GM12801 (cell line): ENCODE data around the gene CFAP45.

Source experiments
- TF ChIP-seq, protein P1 (sequence below): IDR thresholded peaks from one replicate; pipeline ENCODE4 v1.5.1; 2011; ENCODE audit warnings: control low read depth; ENCODE audit not compliant: insufficient read length; ENCODE audit errors: extremely low read depth

CFAP45 gene

DNA sequence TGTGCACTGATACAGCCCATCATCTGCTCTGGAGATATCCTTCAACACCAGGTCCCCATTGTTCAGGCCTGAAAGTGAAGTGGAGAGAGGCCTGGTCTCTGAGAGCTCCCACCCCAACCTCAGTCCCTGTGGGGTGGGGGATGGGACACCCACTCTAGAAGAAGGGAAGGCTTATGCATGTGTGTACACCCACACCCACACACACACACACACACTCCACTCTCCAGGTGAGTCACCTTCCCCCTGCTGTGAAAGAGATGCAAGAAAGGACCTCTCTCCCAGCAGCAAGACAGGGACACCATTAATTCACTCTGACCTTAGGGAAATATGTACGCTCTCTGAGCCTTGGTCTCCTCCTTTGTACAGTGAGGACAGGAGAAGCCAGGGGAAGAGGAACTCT lies 43.4 kb downstream of the CFAP45 start:
- TF ChIP-seq, protein P1, sequence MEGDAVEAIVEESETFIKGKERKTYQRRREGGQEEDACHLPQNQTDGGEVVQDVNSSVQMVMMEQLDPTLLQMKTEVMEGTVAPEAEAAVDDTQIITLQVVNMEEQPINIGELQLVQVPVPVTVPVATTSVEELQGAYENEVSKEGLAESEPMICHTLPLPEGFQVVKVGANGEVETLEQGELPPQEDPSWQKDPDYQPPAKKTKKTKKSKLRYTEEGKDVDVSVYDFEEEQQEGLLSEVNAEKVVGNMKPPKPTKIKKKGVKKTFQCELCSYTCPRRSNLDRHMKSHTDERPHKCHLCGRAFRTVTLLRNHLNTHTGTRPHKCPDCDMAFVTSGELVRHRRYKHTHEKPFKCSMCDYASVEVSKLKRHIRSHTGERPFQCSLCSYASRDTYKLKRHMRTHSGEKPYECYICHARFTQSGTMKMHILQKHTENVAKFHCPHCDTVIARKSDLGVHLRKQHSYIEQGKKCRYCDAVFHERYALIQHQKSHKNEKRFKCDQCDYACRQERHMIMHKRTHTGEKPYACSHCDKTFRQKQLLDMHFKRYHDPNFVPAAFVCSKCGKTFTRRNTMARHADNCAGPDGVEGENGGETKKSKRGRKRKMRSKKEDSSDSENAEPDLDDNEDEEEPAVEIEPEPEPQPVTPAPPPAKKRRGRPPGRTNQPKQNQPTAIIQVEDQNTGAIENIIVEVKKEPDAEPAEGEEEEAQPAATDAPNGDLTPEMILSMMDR, result no peak

DNA sequence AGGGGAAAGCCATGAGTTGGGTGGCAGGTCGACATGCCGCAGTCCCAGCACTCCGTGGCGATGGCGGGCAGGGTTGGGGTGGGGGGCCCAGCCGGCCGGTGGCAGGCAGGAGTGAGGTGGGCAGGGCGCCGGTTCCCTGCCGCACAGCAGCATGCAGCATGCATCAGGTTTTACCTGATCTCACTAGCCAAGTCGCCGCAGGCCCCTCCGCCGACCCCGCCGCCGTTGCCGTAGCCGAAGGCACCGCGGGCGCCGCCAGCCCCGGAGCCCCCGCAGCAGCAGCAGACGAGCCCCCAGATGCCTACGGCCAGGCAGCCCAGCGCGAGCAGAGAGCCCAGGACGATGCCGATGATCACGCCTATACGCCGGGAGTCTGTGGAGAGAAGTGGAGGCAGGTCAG lies 44.3 kb downstream of the CFAP45 start:
- TF ChIP-seq, protein P1, result no peak

DNA sequence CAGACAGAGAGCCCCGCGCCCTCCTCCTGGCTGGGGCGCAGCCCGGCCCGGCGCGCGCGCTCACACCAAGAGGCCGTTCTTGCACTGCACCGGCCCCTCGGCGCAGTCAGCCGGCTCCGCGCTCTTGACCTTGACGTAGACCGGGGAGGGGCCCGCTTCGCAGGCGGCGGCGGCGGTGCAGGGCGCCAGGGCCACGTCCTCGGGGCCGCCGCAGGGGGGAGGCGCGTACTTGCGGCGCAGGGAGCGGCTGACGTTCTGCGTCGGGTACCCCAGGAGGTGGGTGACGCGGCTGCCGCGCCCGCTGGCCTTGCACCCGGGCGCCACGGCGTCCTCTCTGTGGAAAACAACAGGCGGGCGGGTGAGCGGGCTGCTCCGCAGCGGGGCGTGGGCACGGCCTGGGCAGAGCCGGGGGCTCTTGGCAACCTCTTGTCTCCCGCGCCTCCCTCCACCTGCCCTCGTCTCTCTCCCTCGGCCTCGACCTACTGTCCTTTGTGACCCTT lies 45.2 kb downstream of the CFAP45 start:
- TF ChIP-seq, protein P1, result no peak

DNA sequence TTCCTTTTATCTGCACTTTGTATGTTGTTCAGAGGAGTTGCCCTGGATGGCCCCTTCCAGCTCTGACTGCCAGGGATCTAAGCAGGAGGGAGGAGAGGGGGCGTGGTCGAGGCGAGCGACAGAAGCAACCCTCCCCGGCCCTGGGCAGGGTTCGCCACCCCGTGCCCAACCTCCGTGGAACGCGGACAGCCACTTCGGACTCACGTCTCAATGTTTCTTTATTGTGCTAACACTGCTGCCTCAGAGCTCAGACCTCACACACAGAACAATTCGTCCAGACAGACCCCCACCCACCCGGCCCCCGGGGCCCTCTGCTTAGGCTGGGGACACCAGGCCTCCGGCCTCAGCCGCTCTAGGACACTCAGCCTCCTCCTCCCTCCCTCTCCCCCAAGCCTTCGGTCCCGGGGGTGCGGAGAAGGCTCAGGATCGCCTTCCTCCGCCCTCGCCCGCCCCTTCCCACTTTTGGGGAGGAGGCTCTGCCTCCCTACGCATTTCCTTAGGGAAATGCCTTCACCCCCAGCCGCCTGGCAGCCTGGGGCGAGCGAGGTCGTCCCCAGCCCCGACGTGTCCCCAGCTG lies 45.8 kb downstream of the CFAP45 start:
- TF ChIP-seq, protein P1, result no peak

DNA sequence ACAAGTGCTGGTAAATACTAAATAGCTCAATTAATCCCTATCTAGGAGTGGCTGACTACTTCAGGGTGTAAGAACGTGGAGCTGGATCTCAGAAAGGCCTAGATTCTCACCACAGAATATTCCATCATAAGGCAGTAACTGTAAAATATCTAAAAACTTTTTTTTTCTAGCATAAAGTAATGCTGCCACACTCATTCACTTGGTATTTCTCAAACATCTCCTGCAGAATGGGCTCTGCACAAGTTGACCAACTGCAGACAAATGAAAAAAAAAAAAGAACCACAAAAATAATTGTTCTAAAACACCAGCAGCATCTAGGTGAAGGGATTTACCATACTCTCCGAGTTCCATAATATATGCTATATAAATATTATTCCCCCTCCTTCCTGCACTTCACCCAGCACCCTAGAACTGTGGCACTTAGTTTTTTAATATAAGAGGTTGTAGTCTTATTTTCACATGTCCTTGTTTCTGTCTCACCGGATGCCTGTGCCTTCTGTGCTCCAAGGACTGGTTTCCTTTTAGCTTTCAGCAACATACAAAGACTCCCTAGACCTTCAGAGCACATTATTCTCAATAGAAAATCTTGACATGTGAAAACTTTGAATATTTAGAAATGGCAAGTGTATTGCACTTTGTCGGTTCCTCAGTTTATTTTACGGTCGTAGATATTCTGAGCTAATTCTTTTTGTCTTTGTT lies 46.4 kb downstream of the CFAP45 start:
- TF ChIP-seq, protein P1, result no peak

DNA sequence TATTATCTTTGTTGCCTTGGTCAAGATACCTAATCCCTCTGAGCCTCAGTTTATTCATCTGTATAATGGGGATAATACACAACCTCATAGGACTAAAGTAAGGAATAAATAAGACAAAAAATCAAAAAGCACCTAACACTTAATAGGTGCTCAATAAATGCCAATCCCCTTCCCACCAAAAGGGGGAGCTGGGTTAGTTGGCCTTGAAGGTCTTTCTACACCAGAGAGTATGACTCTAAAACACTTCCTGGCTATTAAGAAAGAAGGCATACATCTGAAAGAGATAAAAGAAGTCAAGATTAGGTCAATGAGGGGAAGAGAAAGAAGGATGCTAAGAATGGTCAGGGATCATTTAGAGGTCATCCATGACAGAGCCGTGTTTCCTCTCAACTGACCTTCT lies 48.6 kb downstream of the CFAP45 start:
- TF ChIP-seq, protein P1, result no peak

DNA sequence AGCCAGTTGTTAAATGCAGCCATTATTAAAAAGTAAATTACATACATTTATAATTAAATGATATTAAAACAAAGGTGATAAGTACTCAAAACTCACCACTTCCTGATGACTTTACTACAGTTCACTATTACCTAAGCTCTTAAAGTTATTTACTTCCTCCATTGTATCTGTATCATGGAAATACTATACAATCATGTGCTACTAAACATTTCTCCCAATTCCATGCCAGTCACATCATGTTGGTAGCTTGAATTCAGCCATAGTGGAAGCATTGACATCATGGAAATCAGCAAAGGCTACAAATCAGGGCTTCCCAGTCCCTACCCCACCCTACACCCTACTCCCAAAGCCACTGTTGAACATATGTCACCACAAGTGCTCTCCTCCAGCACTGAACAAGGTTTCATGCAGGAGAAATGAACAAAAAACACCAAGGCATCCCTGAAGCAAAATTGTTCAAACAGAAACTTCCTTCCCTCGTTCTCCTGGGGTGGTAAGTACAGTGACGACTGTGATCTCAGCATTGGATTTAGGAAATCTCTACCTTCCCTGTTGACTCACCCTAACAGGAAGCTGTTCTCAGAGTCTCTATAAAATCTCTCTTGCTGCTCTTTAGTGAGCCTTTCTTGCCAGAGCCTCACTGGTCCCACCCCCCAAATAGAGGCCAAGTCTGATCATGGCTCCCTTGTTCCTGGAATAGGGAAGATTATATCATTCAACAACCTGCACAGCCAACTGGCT lies 50.2 kb downstream of the CFAP45 start:
- TF ChIP-seq, protein P1, result no peak
